ENCODE results near the gene SELP.

SELP gene

DNA sequence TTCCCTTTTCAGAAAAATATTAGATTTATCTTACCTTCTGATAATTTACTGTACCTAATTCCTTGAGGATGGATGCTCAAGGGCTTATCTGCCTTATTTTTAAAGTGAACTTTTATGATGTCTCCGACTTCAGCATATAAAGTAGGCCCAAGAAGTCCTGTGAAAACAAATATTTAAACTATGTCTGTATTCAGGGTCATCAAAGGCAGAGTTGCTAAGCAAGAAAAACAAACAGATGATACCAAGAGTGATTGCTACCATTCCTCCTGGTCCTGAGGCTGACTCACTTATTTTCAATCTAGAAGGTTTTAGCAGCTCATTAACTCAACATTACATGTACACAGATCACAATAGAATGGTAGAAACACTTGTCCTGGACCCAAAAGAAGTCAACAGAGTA is 57.7 kb downstream of the SELP start:
- no peak for DNase-seq

DNA sequence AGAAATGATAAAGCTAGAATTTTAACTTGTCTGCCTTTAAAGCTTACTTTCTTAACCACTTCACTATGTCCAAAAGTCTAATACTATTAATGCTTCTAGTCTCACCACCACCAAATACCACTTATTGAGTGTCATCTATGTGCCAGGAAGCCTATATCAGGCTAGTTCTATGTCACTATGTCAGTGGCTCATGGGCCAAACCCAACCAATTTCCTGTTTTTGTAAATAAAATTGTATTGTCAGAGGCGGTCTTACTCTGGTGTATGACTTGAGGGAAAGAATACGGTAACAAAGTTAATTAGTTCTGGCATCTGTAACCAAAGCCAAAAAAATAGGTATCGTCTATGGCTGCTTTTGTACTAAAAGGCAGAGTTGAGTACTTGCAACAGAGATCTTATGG is 58.5 kb downstream of the SELP start:
- no peak for DNase-seq

DNA sequence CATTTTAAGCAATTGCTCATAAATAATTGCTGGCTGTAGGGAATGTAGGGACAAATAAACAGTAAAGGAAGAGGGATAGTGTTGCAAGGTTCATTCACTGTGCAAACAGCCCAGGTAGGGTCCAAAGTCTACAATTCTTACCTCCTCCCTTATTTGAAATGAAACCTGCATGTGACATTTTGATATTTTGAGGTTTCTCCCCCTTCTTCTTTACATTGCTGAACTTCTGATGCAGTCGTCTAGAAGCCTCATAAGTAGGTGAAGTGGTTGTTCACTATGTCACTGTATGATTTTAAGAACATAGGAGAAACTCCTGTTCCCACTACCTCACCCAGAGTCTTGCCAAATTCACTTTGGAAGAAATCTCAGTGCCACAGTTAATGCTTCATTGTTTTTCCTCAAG is 59.8 kb downstream of the SELP start:
- no peak for DNase-seq

DNA sequence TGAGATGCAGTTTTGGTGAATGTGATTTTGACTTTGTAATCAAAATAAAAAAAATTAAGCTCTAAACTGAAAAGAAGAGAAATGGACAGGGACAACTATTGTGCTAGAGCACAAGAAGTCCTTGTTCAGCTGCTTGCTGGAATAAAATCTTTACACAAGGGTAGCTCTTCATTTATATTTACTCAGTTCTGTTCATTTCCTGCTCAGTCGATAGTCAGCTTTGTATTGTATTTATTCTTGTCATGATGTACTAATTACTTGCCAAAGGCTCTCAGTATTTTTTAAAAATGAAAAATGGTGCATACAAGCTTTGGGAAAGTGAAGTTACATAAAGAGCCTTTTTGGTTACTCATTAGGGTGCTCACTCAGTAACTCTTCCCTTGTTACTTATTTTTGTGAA is 61.4 kb downstream of the SELP start:
- DNase-seq = no peak

DNA sequence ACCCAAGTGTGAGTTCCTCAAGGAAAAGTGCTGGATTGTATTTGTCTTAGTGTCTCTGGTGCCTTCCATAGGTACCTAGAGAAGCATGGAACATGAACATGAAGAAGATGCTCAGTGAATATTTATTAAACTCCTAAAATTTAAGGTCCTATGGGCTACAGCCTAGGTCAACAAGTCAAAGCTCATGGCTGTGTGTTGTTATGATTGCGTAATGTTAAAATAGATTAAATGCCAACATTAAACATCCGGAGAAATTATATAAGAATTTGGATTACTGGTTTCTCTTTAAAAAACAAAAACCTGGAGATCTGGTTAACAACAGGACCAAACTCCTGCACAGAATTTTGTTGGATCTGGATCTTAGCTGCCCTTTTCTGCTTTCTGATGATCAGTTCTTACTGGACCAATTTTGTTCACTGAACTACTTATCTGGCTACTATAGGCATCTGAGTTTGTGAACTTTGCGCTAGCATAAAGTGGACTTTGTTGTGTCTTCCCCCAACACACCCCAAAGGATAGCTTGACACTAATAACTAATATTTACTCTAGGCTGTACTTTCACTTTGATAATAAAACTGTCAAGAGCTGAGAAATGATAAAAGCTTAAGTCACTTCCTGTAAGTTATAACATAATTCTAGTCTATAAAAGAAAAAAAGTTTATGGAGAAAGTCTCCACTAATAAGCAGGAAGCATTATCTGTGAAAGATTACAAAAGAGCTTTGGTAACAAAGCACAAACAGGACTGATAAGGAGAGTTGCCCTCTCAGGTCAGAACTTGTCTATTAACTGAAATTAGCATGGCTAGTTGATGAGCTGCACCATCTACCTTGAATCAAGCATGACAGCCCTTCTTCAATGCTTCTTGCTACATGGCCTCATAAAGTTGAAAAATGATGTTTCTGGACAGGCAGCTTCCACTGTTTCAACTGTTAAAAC is 64.3 kb downstream of the SELP start:
- DNase-seq = no peak

DNA sequence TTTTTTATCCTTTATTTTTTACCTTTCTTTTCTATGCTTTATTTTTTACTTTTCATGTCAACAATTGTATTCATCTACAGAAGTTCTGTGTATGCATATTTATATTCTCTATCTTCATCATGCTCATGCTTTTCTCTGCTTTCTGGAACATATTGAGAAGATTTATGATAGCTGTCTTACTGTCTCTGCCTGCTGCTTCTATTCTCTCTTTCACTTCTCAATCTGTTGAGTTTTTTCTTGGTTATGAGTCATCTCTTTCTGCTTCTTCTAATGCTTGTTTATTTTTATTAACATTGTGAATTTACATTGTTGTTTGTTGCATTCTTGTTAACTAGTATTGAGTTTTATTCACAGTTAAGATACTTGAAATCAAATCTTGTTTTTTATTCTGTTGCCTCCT is 66.3 kb downstream of the SELP start:
- DNase-seq = no peak

DNA sequence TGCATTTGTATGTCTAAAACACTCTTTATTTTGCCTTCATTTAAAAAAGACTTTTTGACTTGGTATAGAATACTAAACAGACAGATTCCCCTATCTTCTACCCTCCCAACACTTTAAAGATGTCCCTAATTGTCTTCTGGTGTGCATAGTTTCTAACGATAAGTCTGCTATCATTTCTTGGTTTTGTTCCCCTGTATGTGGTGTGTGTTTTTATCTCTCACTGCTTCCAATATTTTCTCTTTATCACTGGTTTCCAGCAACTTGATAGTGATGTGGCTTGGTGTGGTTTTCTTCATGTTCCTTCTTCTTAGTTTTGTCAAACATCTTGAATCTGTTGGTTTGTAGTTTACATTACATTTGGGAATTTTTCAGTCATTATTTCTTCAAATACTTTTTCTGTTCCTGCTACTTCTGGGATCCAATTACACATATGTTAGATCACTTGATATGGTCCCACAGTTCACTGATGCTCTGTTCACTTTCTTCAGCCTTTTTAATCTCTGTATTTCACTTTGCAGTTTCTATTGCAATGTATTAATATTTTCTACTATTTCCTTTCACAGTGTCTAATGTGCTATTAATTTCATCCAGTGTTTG is 66.8 kb downstream of the SELP start:
- no peak for DNase-seq

DNA sequence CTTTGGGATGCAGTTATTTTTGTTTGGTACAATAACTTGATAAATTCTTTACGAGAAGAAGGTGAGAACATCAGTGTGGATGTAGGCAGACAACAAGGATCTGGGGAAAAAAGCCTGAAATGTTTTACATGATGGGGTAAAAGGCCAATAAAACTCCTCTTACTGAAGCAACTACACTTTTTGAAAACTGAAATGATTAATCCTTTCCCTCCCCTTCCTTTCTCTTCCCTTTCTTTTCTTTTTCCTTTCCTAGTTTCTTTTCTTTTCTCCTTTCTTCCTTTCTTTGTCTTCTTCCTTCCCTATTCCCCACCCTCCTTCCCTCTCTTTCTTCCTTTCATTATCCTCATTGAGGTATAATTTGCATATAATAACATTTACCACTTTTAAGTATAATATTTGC is 68.2 kb downstream of the SELP start:
- DNase-seq = no peak

DNA sequence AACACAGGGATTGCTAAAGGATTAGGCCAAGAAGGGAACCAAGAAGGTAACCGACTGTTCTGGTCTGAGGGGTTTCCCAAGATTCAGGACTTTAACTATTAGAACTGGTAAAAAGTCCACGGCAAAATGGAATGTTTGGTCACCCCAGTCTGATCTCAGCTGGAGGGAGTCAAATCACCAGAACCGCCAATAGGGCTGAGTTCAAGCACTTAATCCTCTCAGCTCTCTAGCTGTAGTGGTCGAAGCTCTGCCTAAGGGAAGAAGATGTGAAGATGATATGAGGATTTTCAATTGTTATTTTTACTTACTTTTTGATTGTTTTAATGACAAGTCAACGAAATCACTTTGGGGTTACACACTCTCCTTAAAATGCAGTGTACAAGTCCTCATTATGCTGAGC is 72.8 kb downstream of the SELP start:
- peak; percentile 36 for DNase-seq

DNA sequence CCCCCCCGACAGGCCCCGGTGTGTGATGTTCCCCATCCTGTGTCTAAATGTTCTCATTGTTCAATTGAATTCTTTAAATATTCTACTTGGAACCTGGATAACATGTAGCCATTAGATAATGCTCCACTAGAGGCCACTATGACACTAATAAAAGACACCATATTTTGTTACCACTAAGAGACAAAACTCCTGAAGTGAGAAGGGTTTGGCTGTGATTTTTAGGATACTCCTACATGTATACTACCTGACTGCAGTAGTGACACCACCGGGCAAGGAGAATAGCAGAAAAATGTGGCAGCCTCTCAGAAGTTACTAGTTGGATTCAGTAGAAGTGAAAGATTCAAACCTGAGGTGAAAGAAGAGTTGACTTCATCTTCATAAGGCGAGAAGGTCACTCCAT is 79.6 kb downstream of the SELP start:
- DNase-seq = peak; percentile 81

DNA sequence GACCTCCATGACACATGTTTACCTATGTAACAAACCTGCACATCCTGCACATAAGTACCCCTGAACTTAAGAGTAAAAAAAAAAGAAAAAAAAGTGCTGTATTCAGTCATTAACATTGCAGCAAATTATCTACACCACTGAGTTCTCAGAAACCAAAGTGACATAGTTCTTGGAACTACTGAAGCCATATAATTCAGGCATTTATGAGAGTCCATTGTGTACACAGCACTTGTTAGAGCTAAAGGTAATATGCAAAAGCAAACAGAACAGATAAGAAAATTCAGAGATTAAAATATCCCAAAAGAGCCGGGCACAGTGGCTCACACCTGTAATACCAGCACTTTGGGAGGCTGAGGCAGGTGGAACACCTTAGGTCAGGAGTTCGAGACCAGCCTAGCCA is 81.6 kb downstream of the SELP start:
- DNase-seq = no peak

DNA sequence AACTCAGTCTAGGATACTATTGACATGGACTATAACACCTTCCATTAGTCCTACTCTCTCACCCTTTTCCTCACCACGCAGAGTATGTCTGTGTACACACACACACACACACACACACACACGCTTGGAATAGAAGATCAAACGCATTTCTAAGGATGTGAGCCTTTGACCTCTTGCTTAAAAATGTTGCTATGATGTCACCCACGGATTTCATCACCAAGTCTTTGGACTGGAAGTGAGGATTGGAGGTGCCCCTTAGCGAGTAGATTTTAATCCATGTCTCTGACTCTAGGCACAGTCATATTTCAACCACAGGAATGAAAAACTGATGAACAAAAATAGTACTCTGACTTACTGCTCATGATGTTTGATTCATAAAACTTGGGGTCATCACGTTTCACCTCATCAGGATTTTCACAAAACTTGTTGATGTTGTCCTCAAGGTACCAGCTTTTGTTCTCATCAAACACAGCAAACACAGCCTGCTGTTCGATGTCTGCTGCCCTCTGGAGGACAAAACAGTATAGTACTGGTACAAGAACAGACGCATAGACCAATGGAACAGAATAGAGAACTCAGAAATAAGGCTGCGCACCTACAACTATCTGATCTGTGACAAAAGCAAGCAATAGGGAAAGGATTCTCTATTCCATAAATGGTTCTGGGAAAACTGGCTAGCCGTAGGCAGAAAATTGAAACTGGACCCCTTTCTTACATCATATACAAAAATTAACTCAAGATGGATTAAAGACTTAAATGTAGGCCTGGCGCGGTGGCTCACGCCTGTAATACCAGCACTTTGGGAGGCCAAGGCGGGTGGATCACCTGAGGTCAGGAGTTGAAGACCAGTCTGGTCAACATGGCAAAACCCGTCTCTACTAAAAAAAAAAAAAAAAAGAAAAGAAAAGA is 83.6 kb downstream of the SELP start:
- peak; percentile 87 for DNase-seq

DNA sequence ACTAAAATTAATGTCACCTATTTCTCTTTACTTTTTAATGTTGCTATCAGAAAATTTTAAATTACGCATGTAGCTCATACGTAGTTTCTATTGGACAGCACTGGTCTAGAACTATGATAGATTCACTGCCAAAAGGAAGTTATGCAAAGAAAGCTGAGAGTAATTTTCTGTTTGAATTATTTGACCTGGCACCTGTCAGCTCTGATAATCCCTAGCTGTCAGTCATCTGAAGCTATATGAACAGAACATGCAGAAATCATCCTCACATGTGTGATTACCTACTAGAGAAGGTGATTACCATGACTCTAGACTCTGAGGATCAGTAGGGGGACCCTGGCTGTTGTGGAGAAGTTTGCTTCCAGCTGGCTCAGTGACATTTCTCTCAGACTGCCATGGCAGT is 84.5 kb downstream of the SELP start:
- no peak for DNase-seq

DNA sequence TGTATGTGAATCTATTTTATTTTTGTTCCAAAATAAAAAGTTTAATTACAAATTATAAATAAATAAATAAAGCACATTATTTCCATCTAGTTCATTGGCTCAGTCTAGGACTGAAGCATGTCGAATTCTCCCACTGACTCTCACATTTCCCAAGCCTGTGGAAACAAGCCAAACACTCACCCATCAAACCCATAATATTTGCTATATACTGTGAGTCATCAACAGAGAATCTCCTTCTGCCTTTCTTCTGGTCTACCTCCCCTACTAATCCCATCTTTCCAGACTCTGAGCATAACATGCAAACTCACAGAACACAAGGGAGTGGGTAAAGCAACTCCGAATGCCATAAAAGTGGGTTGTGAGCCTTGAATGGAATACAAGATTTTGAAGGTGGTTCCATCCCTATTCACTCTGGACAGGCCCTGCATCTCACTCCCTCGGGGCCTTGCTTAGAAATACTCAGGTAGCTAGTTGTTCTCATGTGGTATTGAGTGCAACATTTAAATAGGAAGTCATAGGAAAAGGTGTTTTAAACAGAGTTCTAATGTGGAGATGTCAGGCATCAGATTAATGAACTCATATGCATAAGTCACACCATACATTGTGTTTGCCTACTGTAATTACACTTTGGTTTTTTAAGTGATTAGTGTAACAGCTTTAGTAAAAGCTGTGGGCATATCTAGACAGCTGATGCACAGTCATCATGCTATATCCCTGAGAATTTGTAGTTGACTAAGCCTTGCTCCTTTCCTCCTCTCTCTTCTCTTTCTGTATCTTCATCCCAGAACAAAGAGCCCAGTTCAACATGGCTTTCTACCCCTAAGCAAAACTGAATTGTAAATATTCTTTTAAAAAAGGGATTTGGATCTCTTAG is 90.7 kb downstream of the SELP start:
- no peak for DNase-seq

Data from NCI-H82 (cell line).